HUES6 (cell line): Measurements from ENCODE around the gene VN1R4.
"Not testable (repeated sequence)": the region's sequence is repeated elsewhere in the genome, so short reads cannot be mapped to it uniquely, and the experiment has no call there.

Experiments used
- H3K27ac ChIP-seq: 2 replicates; pipeline ENCODE4 v1.7.0; 2013; ENCODE audit warnings: low read depth, mild to moderate bottlenecking, low read length, inconsistent platforms
- H3K27me3 ChIP-seq: 2 replicates; pipeline ENCODE4 v1.6.1; 2013; ENCODE audit warnings: low read length; ENCODE audit not compliant: control insufficient read depth, insufficient read depth
- H3K36me3 ChIP-seq: 2 replicates; pipeline ENCODE4 v1.6.1; 2013; ENCODE audit warnings: low read length; ENCODE audit not compliant: control insufficient read depth, insufficient read depth
- H3K4me1 ChIP-seq: 2 replicates; pipeline ENCODE4 v1.6.1; 2013; ENCODE audit warnings: low read length; ENCODE audit not compliant: control insufficient read depth, insufficient read depth
- H3K4me3 ChIP-seq: 2 replicates; pipeline ENCODE4 v1.5.1; 2013; ENCODE audit warnings: low read depth, low read length
- H3K9ac ChIP-seq: one replicate; pipeline ENCODE4 v1.6.1; 2013; ENCODE audit warnings: mild to moderate bottlenecking, low read length
- H3K9me3 ChIP-seq: 2 replicates; pipeline ENCODE4 v1.6.1; 2013; ENCODE audit warnings: low read depth, low read length; ENCODE audit not compliant: control insufficient read depth, insufficient read depth

The VN1R4 gene

DNA sequence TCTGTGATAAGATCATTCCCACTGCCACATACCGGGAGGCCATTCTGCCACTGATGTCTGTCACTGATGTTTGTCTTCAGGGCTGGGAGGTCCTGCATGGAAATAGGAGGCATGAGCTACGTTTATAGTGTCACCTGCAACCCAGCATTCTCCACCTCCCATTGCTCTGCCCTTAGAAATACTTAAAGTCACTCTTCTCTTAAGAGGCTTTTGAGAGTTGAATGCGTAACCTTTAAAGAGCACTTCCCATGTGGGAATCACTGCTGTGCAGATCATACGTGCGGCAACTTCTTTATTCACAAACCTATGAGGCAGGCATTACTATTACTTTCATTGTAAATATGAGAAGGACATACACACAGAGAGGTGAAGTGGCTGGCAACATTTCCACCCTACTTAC, at the start of gene VN1R4:
Gene VN1R4, minus strand, starts transcription at position 101 of the 400 bp plus-strand sequence. Its CDS starts 58 bp downstream, at position 43.
- H3K27ac ChIP-seq, H3K4me3 ChIP-seq, H3K4me1 ChIP-seq, H3K36me3 ChIP-seq, H3K9ac ChIP-seq, H3K27me3 ChIP-seq: not testable (repeated sequence)
- peaks cover 34% of the 10 kb centered on the region for H3K9me3 ChIP-seq

DNA sequence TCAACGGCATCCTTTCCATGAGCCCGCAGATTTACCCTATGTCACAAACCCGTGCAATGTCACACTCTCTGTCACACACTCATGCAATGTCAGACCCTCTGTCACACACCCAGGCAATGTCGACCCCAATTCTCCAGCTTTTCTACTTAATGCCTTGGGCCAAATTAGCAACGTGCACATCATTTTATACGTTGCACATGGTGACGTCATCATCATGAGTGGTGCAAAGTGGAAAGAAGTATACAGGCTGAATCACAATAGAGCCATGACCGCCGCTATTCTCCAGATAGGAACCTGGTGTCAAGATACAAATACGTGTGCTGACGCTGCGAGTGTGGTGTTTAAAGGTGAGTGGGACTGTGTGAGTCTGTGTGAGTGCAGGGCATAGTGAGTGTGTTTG, 44.4 kb upstream of the VN1R4 start:
- H3K27me3 ChIP-seq, result peaks cover 18% of the 10 kb centered on the region
- H3K9ac ChIP-seq, result no peak overlapping the region
- no peak overlapping the region for H3K27ac ChIP-seq
- no peaks in the 10 kb centered on the region for H3K36me3 ChIP-seq
- no peak overlapping the region for H3K4me3 ChIP-seq
- no peaks in the 10 kb centered on the region for H3K4me1 ChIP-seq
- no peaks in the 10 kb centered on the region for H3K9me3 ChIP-seq

DNA sequence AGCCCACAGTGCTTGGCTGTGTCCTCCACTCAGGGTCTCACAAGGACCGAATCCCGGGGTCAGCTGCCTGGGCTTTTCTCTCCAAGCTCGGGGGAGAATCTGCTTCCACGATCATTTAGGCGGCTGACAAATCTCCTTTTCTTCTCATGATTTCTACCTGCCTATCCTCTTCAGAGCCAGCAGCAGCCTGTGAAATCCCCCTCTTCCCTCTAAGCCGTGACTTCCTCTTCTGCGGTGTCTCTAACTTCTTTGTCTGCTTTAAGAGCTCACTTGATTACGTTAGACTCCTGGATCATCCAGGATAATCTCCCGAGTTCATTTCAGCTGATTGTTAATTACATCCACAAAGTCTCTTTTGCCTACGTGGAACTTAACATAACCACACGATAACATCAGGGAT, 43.5 kb upstream of the VN1R4 start:
- H3K4me3 ChIP-seq, result no peak overlapping the region
- no peak overlapping the region for H3K9ac ChIP-seq
- peaks cover 18% of the 10 kb centered on the region for H3K27me3 ChIP-seq
- H3K27ac ChIP-seq, result no peak overlapping the region
- H3K36me3 ChIP-seq, result no peaks in the 10 kb centered on the region
- no peaks in the 10 kb centered on the region for H3K9me3 ChIP-seq
- no peaks in the 10 kb centered on the region for H3K4me1 ChIP-seq

- Histone ChIP-seq H3K4me3 (peak overlapping the region; percentile 49), H3K36me3 (no peaks in the 10 kb centered on the region), H3K9ac (no peak overlapping the region), H3K27me3 (peaks cover 18% of the 10 kb centered on the region), H3K9me3 (no peaks in the 10 kb centered on the region), H3K27ac (no peak overlapping the region), H3K4me1 (no peaks in the 10 kb centered on the region)
Measured at GRCh38 chr19:53308339-53308811, 40.9 kb upstream of the VN1R4 start.

DNA sequence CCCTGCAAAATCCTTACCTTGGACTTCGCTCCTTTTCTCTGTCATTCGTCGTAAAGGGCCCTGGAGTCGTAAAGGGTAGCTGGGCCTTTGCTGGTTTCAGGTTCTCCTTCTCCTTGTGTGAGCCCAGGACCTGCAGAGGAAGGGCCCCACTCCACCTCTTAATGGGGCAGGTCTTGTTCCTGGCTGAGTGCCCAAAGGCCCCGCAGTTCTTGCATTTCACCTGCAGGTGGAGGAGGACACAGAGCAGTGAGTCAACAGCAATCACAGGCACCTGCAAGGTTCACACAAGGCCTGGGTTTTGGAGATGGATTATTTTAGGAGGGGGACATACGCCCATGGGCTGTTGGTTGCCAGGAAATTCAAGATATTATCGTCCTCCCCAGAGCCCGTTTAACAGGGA, 33.8 kb upstream of the VN1R4 start:
- not testable (repeated sequence) for H3K9ac ChIP-seq, H3K36me3 ChIP-seq, H3K4me1 ChIP-seq, H3K27me3 ChIP-seq, H3K4me3 ChIP-seq, H3K27ac ChIP-seq, H3K9me3 ChIP-seq

GRCh38 chr19:53294786-53295441, 27.4 kb upstream of the VN1R4 start:
- Histone ChIP-seq H3K27ac (0 out of 2 replicates have a peak overlapping the region, but pooled peaks have one; percentile 9), H3K9me3 (peaks cover 68% of the 10 kb centered on the region), H3K36me3 (no peaks in the 10 kb centered on the region), H3K9ac (no peak overlapping the region), H3K27me3 (no peaks in the 10 kb centered on the region), H3K4me1 (no peaks in the 10 kb centered on the region), H3K4me3 (no peak overlapping the region)

DNA sequence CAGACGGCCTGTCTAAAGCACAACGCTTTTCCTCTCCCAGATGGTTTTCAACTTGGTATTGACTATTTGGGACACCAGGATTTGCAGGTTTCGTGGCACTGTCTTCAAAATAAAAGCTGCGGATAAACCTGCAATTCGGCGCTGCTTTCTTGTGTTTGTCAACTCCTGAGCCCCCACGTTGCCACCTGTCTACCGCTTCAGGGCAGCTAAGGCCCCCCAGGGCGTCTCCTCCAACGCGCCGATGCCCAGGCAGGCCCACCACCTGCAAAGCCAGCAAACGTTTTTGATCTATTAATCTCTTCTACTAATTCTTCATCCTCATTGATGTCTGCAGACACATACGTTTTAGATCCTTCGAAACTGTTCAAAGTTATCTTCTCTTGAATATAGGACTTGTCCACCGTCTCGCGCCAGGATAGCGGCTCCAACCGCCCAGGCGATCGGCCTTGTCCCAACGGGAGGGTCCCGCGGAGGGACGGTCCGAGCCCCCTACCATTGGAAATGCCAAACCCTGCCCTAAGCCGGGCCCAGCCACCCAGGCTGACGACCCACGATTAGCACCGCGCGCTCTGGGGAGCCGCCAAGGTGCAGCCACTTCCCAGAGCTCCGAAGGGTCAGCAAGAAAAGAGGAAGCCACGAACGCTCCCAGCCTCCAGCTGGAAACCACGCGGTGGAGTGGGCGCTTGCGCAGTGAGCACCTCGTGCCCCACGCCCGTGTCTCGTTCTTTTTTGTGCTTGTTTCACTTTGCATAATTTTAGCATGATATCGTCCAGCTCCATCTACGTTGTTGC, 23.4 kb upstream of the VN1R4 start:
- H3K4me1 ChIP-seq, result no peaks in the 10 kb centered on the region
- H3K36me3 ChIP-seq, result no peaks in the 10 kb centered on the region
- H3K9ac ChIP-seq, result no peak overlapping the region
- H3K27me3 ChIP-seq, result no peaks in the 10 kb centered on the region
- no peak overlapping the region for H3K4me3 ChIP-seq
- peaks cover 69% of the 10 kb centered on the region for H3K9me3 ChIP-seq
- H3K27ac ChIP-seq, result no peak overlapping the region

GRCh38 chr19:53285087-53285486, 17.6 kb upstream of the VN1R4 start:
- Histone ChIP-seq H3K4me3 (no peak overlapping the region), H3K4me1 (no peaks in the 10 kb centered on the region), H3K27me3 (no peaks in the 10 kb centered on the region), H3K27ac (no peak overlapping the region), H3K9me3 (peaks cover 16% of the 10 kb centered on the region), H3K36me3 (no peaks in the 10 kb centered on the region), H3K9ac (no peak overlapping the region)

DNA sequence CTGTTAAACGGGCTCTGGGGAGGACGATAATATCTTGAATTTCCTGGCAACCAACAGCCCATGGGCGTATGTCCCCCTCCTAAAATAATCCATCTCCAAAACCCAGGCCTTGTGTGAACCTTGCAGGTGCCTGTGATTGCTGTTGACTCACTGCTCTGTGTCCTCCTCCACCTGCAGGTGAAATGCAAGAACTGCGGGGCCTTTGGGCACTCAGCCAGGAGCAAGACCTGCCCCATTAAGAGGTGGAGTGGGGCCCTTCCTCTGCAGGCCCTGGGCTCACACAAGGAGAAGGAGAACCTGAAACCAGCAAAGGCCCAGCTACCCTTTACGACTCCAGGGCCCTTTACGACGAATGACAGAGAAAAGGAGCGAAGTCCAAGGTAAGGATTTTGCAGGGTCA, 14.4 kb upstream of the VN1R4 start:
- H3K27ac ChIP-seq, H3K36me3 ChIP-seq, H3K4me3 ChIP-seq, H3K9ac ChIP-seq, H3K27me3 ChIP-seq, H3K4me1 ChIP-seq: not testable (repeated sequence)
- H3K9me3 ChIP-seq, result peaks cover 12% of the 10 kb centered on the region; the same call in 1 of the 2 replicates

- H3K9ac ChIP-seq, result no peak overlapping the region
- no peaks in the 10 kb centered on the region for H3K27me3 ChIP-seq
Measured at GRCh38 chr19:53275480-53275879, 8.0 kb upstream of the VN1R4 start.

GRCh38 chr19:53272044-53272443, 4.5 kb upstream of the VN1R4 start:
- no peak overlapping the region for H3K4me3 ChIP-seq
- H3K9me3 ChIP-seq, result peaks cover 38% of the 10 kb centered on the region
- H3K27ac ChIP-seq, result no peak overlapping the region
- H3K27me3 ChIP-seq, result no peaks in the 10 kb centered on the region
- H3K9ac ChIP-seq, result no peak overlapping the region
- H3K4me1 ChIP-seq, result no peaks in the 10 kb centered on the region
- no peaks in the 10 kb centered on the region for H3K36me3 ChIP-seq

More at GRCh38 chr19:53275480-53275879, 8.0 kb upstream of the VN1R4 start:
- Histone ChIP-seq H3K36me3 (no peaks in the 10 kb centered on the region), H3K27ac (no peak overlapping the region), H3K9me3 (peaks cover 36% of the 10 kb centered on the region), H3K4me3 (no peak overlapping the region), H3K4me1 (no peaks in the 10 kb centered on the region)
